8988T (cell line): ENCODE measurements around the gene SLC43A2.
A peak's percentile ranks its signal among the peaks of the same experiment; 100 is the strongest.
"Not testable (repeated sequence)": the region's sequence is repeated elsewhere in the genome, so short reads cannot be mapped to it uniquely, and the experiment has no call there.

Source experiments
- DNase-seq: peaks from one replicate; pipeline ENCODE4 v3.0.0; 2011

SLC43A2 gene

DNA sequence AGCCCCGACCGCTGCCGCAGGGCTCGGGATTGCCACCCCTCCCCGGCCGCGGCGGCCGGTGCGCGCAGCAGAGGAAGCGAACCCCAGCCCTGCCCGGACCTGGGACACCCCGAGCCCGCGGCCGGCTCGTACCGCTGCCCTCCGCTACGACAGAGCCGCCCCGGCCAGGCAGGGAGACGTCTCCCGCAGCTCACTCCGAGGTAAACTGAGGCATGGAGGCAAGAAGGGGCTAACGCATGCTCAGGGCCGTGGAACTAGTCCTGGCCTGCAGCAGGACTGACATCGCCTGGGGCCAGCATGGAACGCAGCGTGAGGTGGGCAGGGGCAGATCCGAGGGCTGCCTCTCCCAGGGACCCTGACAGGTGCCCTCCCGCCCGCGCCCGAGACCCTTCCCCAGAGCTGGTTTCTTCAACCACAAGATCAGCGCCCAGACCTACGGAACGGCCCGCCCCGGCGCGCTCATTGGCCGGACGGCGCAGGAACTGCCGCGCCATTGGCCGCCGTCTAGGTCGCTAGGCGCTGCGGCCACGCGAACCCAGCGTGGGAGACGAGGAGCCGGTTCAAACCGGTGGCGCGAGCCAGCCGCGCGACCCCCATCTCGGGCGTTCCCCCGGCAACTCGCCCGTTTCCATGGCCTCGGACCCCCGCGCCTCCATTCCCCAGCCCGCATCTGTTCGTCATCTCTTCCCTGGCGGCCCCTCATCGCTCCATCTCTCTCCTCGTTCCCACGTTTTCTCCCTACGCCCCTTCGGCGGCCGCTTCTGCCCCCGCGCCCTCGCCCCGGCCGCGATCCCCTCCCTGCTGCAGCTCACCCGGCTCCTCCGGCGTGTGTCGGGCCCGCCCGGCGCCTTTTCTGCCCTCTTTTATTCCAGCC, at the start of gene SLC43A2:
SLC43A2 (minus strand) TSS at position 853 of the 874 bp plus-strand sequence. CDS start 960 bp downstream, outside the sequence.
- peak; percentile 92 for DNase-seq

GRCh38 chr17:1676401-1676800, 47.8 kb upstream of the SLC43A2 start:
- DNase-seq: no peak

DNA sequence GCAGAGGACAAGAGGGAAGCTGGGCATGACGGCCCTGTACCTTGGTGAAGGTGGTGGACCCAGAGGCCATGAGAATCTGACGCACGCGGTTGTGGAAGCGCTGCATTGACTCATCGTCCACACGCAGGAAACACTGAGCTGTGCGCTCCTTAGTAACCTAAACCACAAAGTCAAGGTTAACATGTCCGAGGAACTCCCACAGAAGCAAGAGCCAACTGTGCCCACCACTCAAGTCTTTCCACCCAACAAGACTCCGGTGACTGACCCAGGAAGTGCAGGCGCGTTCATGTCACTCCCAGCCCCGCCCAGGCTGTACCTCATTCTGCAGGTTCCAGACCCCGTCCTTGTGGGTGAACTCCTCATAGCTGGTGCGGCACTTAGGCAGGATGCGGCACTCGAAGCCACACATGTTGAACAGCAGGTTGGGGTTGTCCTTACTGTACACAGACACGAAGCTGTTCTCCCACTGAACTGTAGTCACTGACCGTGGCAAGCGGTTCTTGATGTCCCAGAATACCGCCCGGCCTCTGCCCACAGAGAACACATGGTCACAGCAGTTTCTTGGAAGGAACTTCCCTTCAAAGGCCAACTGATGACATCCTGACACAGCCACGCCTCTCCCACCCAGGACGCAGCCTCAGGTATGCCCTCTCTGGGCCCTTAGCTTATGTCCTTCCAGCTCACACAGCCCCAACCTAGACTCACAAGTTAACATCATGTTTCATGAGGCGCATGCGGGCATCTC, 44.6 kb upstream of the SLC43A2 start:
- DNase-seq: no peak

DNA sequence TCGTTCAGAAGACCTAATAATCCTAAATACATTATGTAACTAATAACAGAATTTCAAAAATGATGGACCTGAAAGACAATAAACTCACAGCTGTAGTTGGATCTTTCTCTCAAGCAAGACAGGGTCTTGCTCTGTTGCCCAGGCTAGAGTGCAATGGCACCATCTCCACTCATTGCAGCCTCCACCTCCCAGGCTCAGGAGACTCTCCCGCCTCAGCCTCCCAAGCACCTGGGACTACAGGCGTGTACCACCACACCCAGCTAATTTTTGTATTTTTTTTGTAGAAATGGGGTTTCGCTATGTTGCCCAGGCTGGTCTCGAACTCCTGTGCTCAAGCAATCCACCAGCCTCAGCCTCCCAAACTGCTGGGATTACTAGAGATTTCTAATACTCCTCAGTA, 35.3 kb upstream of the SLC43A2 start:
- DNase-seq: not testable (repeated sequence)

DNA sequence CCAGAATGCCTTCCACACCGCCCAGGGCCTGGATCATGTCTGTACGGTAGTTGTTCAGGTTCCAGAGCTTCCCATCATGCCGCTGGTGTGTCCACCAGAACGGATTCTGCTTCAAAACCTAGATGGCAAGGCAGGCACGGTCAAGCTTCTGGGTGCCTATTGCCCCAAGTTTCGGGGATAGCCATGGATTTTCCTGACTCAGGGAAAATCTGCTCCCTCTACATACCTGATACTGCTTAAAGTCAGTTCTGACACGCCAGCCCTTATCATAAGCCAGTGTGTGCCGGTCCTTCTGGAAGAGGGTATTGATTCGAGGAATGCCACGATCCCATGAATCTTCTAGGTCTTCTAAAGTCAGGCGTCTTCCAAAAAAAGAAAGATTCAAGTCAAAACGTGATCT, 32.4 kb upstream of the SLC43A2 start:
- no peak for DNase-seq

DNA sequence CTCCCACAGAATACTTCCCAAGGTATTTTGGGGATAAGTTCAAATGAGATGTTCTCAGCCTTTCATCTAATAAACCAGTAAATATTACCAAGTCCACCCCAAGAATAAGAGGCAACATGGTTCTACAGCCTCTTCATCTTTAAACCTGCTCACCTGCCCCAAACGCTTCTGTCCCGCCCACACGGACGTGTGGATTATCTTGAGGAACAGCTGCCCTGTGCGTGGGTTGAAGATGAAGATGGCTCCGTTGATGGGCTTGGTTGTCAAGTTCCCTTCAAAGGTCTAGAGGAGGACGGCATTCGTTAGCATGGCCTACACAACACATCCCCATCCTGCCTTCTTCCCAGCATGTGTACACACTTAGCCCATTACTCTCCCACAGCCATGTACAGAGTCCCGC, 29.5 kb upstream of the SLC43A2 start:
- no peak for DNase-seq

- no peak for DNase-seq
These were observed 25.1 kb upstream of the SLC43A2 start for GRCh38 chr17:1653735-1654134.

- not testable (repeated sequence) for DNase-seq
These were observed 24.2 kb upstream of the SLC43A2 start for GRCh38 chr17:1652794-1653193.

DNA sequence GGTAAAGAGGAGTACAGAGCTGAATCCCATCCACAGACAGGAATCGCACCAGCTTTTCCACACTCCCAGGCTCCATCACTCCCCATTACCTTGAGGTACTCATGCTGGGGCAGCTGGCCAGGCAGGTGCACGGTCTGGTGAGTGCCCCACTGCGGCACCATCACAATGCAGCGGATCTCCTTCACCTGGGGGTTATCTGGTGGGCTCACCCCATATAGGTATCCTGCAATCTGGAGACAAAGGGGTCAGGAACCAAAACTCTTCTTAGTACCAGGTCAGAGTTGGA, 22.9 kb upstream of the SLC43A2 start:
- no peak for DNase-seq

DNA sequence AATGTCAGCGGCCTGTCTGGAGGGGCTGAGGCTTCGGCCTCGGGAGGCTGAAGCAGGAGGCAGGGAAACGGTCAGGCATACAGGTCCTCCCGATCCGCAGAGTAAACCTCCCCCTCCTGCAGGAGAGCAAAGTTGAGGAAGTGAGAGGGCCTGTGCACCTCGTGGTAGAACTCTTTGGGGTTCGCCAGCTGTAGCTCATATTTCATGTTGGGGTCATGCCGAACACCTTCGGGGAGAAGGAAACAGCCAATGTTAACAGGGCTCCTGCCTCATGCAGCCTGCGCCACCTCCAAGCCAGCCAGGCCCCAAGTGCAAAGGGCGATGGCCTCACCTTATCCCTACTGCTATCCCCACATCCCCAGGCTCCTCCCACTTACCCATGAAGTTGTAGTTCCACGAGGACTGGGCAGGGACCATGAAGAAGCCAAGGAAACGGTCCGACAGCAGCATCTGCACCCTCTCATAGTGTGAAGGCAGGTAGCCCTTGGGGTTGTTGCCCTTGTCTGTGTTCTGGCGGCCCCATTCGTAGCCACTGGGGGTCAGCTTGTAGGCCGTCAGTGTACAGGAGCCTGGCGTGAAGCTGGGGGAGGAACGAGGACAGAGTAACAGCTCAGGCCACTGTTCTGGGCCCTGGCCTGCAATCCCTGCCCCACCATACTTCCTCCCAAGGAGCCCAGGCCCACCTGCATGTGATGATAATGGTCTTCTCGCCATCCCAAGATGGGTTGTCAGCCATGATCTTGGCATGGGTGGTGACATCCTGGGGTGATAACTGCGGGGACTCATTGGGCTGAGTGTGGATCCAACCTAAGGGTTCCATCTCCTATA, 22.3 kb upstream of the SLC43A2 start:
- DNase-seq: no peak

DNA sequence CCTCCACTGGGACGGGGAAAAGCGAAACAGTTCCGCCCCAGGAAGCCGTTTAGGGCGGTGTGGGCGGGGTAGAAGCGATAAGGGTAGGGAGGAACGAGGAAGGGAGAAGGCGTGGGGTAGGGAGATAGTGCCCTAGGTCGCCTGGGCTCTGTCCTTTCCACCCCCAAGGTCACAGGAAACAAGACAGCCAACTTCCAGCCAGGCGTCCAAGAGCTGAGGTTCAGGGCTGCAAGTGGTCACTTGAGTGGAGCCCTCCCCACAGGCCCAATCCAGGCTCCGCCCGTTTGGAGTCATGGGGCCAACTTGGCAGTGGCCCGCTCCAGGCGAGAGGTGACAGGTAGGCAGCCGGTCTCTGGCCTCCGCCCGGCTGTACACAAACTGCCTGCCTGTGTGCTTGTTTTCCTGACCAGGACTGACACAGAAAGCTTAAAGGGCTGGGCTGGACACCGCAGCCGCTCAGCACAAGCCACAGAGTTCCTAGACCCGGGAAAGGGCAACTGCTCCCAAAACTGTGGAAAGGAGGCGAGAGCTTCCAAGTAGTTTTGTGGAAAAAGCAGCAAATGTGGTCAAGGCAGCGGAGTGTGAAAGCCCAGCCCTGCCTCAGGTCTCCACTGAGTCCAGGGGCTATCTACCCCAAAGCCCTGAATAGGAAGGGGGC, 21.3 kb upstream of the SLC43A2 start, which contains the start of gene RILP:
RILP (minus strand) TSS at position 23 of the 658 bp plus-strand sequence. CDS start 62 bp downstream, outside the sequence.
- DNase-seq: peak; percentile 47

GRCh38 chr17:1648963-1649843, 20.6 kb upstream of the SLC43A2 start:
- DNase-seq: peak; percentile 78

DNA sequence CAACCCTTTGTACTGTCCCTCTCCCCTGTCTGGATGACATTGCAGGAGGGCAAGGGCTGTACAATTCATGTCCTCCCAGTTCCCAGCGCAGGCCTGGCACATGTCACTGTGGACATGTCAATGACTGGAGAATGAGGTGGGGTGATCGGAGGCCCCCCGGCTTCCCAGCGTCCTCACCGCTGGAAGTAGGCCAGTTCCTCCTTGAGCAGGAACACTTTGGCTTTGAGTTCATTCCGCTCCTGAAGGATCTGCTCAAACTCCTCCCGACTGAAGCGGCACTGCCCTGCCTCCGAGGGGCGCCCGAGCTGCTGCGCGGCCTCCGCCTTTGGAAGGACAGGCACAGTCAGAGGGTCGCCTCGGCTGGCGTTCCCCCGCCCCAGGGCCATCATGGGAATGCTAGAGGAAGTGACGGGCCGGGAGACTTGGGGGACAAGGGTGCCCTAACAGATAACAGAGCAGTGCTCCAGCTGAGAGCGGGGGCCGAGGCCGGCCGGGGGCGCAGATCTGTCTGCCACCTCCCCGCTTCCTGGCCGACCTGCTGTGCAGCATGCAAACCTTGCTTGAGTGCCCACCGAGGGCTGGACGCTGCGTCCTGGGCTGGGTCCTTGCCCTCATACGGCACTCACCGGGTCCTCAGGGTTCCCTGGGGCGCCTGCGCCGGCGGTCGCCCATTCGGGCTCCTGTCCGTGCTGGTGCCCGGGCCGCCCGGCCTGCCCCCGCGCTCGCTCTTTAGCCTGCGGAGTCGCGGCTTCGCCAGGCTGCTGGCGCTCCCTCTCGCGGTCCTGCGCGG, 19.7 kb upstream of the SLC43A2 start:
- DNase-seq: no peak

GRCh38 chr17:1647802-1648171, 19.2 kb upstream of the SLC43A2 start:
- DNase-seq: no peak

DNA sequence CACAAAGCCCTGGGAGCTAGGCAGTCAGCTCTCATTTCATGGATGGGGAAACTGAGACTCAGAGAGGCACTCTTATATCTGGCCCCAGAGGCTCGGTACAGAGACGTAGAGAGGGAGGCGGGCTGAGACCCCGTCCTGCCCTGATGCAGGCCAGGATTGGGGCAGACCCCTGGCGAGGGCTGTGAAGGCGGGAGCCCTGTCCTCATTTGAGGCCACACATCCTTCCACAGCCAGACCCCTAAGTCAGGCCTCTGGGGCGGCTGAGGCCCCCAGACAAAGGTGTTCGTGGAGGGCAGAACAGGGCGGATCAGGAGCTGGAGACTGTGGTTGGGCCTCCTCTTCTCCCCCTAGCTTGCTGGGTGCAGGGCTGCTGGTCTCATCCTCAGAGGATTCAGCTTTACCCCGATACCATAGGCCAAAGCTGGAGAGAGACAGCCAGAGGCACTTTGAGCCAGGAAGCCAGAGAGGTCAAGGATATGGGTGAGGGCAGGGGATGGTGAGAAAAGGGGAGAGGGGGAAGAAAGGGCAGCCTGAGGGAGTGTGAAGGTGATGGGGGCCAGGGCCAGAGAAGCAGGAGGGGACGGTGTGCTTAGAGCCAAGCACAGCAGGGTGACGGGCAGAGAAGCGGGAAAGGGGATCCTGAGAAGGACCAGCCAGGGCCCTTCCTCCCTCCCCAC, 17.7 kb upstream of the SLC43A2 start:
- DNase-seq: no peak

DNA sequence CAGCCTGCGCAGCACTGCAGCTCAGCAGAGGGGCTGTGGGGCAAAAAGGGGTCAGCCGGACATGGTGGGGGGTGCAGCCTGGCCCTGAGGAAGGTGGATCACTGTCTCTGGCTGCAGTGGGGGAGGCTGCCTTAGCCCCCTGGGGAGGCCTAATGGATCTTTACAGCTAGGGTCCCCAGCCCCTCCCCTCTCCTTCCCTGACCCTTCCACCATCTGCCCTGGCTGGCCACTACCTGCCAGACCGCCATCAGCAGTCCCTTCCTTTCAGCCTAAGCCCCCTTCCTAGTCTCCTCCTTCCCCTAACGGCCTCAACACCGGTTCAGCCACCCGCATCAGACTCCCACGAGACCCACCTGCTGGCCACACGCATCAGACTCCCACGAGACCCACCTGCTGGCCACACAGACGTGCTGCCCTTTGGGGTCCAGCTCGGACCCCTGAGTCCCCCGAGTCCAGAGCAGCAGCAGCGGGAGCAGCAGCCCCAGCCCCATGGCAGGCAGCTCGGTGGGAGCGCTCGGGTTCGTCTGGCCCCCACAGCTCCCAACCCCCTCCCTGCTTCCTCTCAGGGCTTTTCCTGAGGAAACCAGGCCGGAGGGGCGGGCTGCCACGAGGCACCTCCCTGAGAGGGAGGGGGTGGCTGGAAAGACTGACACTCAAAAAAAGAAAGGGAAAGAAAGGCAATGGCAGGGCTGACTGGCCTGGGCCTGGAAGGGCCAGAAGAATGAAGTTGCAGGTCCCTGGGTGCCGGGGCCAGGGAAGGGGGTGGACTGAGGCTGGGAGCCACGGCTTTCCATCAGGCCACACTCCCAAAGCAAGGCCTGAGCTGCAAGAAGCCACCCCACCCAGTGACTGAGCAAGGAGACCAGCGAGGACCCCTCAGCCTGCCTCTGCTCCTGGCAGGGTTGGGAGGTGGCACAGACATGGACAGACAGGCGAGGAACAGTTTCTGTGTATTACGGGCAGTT, 16.9 kb upstream of the SLC43A2 start, which contains the start of gene SCARF1:
SCARF1 (minus strand) TSS at position 526 of the 965 bp plus-strand sequence; CDS start at position 491, 35 bp downstream.
- no peak for DNase-seq

GRCh38 chr17:1644493-1645206, 16.0 kb upstream of the SLC43A2 start:
- peak; percentile 69 for DNase-seq

GRCh38 chr17:1643999-1644492, 15.4 kb upstream of the SLC43A2 start:
- DNase-seq: no peak
